22Rv1 (cell line): Measurements from ENCODE around the gene STRA6.
"Not testable (repeated sequence)": the region's sequence is repeated elsewhere in the genome, so short reads cannot be mapped to it uniquely, and the experiment has no call there.

Experiments used
- ZFX ChIP-seq: fragments of 450-650 bp; IDR thresholded peaks from 2 replicates; pipeline ENCODE4 v1.6.1; 2017; ENCODE audit warnings: antibody characterized with exemption, borderline replicate concordance
- TF ChIP-seq, protein P1 (sequence below): fragments of 450-650 bp; IDR thresholded peaks from 2 replicates; pipeline ENCODE4 v1.5.1; 2017; ENCODE audit warnings: mild to moderate bottlenecking

DNA sequence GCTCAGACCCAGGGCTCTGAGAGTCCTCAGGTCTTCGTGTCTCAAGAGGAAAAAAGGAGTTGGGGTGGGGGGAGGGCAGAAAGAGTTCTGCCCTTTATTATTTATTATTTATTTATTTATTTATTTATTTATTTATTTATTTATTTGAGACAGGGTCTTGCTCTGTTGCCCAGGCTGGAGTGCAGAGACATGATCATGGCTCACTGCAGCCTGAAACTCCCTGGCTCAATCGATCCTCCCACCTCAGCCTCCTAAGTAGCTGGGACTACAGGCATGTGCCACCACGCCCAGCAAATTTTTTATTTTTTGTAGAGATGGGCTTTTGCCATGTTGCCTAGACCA, 40.4 kb downstream of the STRA6 start:
- TF ChIP-seq, protein P1, sequence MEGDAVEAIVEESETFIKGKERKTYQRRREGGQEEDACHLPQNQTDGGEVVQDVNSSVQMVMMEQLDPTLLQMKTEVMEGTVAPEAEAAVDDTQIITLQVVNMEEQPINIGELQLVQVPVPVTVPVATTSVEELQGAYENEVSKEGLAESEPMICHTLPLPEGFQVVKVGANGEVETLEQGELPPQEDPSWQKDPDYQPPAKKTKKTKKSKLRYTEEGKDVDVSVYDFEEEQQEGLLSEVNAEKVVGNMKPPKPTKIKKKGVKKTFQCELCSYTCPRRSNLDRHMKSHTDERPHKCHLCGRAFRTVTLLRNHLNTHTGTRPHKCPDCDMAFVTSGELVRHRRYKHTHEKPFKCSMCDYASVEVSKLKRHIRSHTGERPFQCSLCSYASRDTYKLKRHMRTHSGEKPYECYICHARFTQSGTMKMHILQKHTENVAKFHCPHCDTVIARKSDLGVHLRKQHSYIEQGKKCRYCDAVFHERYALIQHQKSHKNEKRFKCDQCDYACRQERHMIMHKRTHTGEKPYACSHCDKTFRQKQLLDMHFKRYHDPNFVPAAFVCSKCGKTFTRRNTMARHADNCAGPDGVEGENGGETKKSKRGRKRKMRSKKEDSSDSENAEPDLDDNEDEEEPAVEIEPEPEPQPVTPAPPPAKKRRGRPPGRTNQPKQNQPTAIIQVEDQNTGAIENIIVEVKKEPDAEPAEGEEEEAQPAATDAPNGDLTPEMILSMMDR: not testable (repeated sequence)
- not testable (repeated sequence) for TF ChIP-seq ZFX
